Measurements from ENCODE around the gene HGD.

GRCh38 chr3:120596116-120596852, 85.8 kb downstream of the HGD start, which contains the start of gene NDUFB4:
- TF ChIP-seq CTCF (IDR thresholded peaks at IDR 0.05): no peak
- TF ChIP-seq EP300 (IDR thresholded peaks at IDR 0.05): peak; percentile 92 to 96
